Measurements from ENCODE around the gene GLO1. TPM values are rescaled to one million over a fixed set of nuclear protein-coding genes. Genes with fewer than 3 reads are reported as not detected.

GLO1 gene
- polyA plus RNA-seq (2012; ENCODE audit: insufficient read depth, insufficient read length, low read depth): 68.3 TPM

- Histone ChIP-seq H3K4me3 (ENCODE audit: low read depth, low read length) (peak within 1 kb of the TSS; percentile 87), H3K27me3 (no peaks in the 10 kb centered on the region), H3K36me3 (peaks cover 11% of the 10 kb centered on the region), H3K9me3 (no peaks in the 10 kb centered on the region), H3K4me1 (0 out of 2 replicates have a peak, but pooled peaks cover 2% of the 10 kb centered on the region)
- no peak for TF ChIP-seq CTCF (IDR thresholded peaks at IDR 0.05; ENCODE audit: low read depth, low read length)
- peak; percentile 98 for DNase-seq
These were observed at the start of gene GLO1 for GRCh38 chr6:38702558-38703397. TSS of gene GLO1 (minus strand) at chr6:38703145. CDS start at chr6:38703054, 91 bp downstream.

- Histone ChIP-seq H3K4me3 (ENCODE audit: low read depth, low read length) (no peak overlapping the region), H3K27me3 (no peaks in the 10 kb centered on the region), H3K36me3 (no peaks in the 10 kb centered on the region), H3K4me1 (no peaks in the 10 kb centered on the region), H3K9me3 (no peaks in the 10 kb centered on the region)
- TF ChIP-seq CTCF (IDR thresholded peaks at IDR 0.05; ENCODE audit: low read depth, low read length): no peak
- DNase-seq: no peak
These were observed 48.1 kb upstream of the GLO1 start for GRCh38 chr6:38750968-38751615.

DNA sequence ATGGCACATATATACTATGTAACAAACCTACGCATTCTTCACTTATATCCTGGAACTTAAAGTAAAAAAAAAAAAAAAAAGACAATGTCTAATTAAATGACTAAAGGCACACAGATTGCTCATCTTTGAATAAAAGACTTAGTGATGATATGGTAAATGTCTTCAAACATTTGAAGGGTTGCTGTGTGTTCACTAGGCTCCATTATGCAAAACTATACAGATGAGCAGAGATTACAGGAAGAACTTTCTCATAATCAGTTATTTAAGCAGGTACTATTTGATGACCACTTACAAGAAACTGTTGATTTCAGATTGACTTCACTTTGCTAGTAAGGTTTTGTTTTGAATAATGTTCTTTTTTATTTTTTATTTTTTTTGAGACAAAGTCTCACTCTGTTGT is 46.5 kb upstream of the GLO1 start:
- H3K9me3 ChIP-seq: no peaks in the 10 kb centered on the region
- H3K4me3 ChIP-seq (ENCODE audit: low read depth, low read length): no peak overlapping the region
- H3K4me1 ChIP-seq: no peaks in the 10 kb centered on the region
- DNase-seq: no peak
- no peak for TF ChIP-seq CTCF (IDR thresholded peaks at IDR 0.05; ENCODE audit: low read depth, low read length)
- no peaks in the 10 kb centered on the region for H3K27me3 ChIP-seq
- no peaks in the 10 kb centered on the region for H3K36me3 ChIP-seq

GRCh38 chr6:38739532-38739931 is 36.6 kb upstream of the GLO1 start:
- no peak for DNase-seq
- peak; percentile 51 for TF ChIP-seq CTCF (IDR thresholded peaks at IDR 0.05; ENCODE audit: low read depth, low read length)
- Histone ChIP-seq H3K4me1 (no peaks in the 10 kb centered on the region), H3K4me3 (ENCODE audit: low read depth, low read length) (no peak overlapping the region), H3K36me3 (no peaks in the 10 kb centered on the region), H3K27me3 (no peaks in the 10 kb centered on the region), H3K9me3 (no peaks in the 10 kb centered on the region; the same call in 1 of the 2 replicates)

GRCh38 chr6:38738261-38738660 is 35.3 kb upstream of the GLO1 start:
- Histone ChIP-seq H3K4me1 (no peaks in the 10 kb centered on the region), H3K27me3 (no peaks in the 10 kb centered on the region), H3K9me3 (no peaks in the 10 kb centered on the region; the same call in 1 of the 2 replicates), H3K36me3 (no peaks in the 10 kb centered on the region), H3K4me3 (ENCODE audit: low read depth, low read length) (no peak overlapping the region)
- no peak for DNase-seq
- no peak for TF ChIP-seq CTCF (IDR thresholded peaks at IDR 0.05; ENCODE audit: low read depth, low read length)

GRCh38 chr6:38736951-38737350 is 34.0 kb upstream of the GLO1 start:
- Histone ChIP-seq H3K4me1 (no peaks in the 10 kb centered on the region; the same call in 1 of the 2 replicates), H3K27me3 (no peaks in the 10 kb centered on the region), H3K4me3 (ENCODE audit: low read depth, low read length) (no peak overlapping the region), H3K9me3 (no peaks in the 10 kb centered on the region; the same call in 1 of the 2 replicates), H3K36me3 (no peaks in the 10 kb centered on the region)
- TF ChIP-seq CTCF (IDR thresholded peaks at IDR 0.05; ENCODE audit: low read depth, low read length): no peak
- no peak for DNase-seq

Measured in BE2C (cell line).